GM12878 (cell line): ENCODE measurements around the gene GGT7.

Experiments used
- BRCA1 ChIP-seq: IDR thresholded peaks from 2 replicates; pipeline ENCODE4 v1.6.1; 2011; ENCODE audit warnings: low read depth, low read length, improper control_type of control experiment
- EP300 ChIP-seq, 2 experiments: fragments of 150-350 bp in 1 of 2; IDR thresholded peaks; 2 replicates each; pipeline ENCODE4 v1.6.1; 2011 to 2012; ENCODE audit warnings: low read depth in 2 of 2, low read length in 2 of 2, borderline replicate concordance in 1 of 2, improper control_type of control experiment in 1 of 2, inconsistent platforms in 1 of 2; ENCODE audit not compliant: control insufficient read depth in 1 of 2
- EZH2 ChIP-seq: IDR thresholded peaks from 2 replicates; pipeline ENCODE4 v1.6.1; 2012; ENCODE audit warnings: low read depth, mild to moderate bottlenecking, control low read depth, inconsistent platforms, low read length, borderline replicate concordance; ENCODE audit not compliant: control insufficient read depth
- GABPA ChIP-seq: IDR thresholded peaks from 2 replicates; pipeline ENCODE4 v1.6.1; 2014; ENCODE audit warnings: antibody characterized with exemption, low read depth, mild to moderate bottlenecking, inconsistent platforms
- KLF5 ChIP-seq: fragments of 450-650 bp; IDR thresholded peaks from 2 replicates; pipeline ENCODE4 v1.6.1; 2014; ENCODE audit warnings: mild to moderate bottlenecking; ENCODE audit not compliant: partially characterized antibody
- NR2C1 ChIP-seq: fragments of 450-650 bp; IDR thresholded peaks from 2 replicates; pipeline ENCODE4 v1.6.1; 2017; ENCODE audit warnings: antibody characterized with exemption, mild to moderate bottlenecking, moderate library complexity
- PAX8 ChIP-seq: fragments of 450-650 bp; IDR thresholded peaks from 2 replicates; pipeline ENCODE4 v1.6.1; 2017; ENCODE audit warnings: mild to moderate bottlenecking, moderate library complexity
- POLR2AphosphoS2 ChIP-seq: IDR thresholded peaks from 2 replicates; pipeline ENCODE4 v1.6.1; 2011; ENCODE audit warnings: low read depth, mild to moderate bottlenecking, low read length, improper control_type of control experiment, moderate library complexity
- POLR2AphosphoS5 ChIP-seq: IDR thresholded peaks from 2 replicates; pipeline ENCODE4 v1.6.1; 2011; ENCODE audit warnings: mild to moderate bottlenecking, low read length, inconsistent platforms
- RB1 ChIP-seq: fragments of 450-650 bp; formaldehyde crosslinking; IDR thresholded peaks from 2 replicates; pipeline ENCODE4 v1.6.1; 2017; ENCODE audit warnings: mild to moderate bottlenecking, borderline replicate concordance
- RFX5 ChIP-seq: IDR thresholded peaks from 2 replicates; pipeline ENCODE4 v1.6.1; 2011; ENCODE audit warnings: low read depth, low read length, improper control_type of control experiment
- TAF1 ChIP-seq: IDR thresholded peaks from 2 replicates; pipeline ENCODE4 v1.6.1; 2011; ENCODE audit warnings: mild to moderate bottlenecking, low read depth, low read length, borderline replicate concordance
- TF ChIP-seq, protein P1 (sequence below), 3 experiments: IDR thresholded peaks in 2 of 3; conservative IDR thresholded peaks in 1 of 3; 2 replicates each; pipeline ENCODE4 v1.5.1; 2011; ENCODE audit warnings: low read depth in 3 of 3, low read length in 3 of 3, mild to moderate bottlenecking in 3 of 3, control low read depth in 2 of 3, moderate library complexity in 2 of 3, inconsistent platforms in 1 of 3, mixed read lengths in 1 of 3; ENCODE audit not compliant: control insufficient read depth in 2 of 3, insufficient read depth in 1 of 3; ENCODE audit errors: extremely low read depth in 1 of 3
- TF ChIP-seq, protein P2 (sequence below): IDR thresholded peaks from 2 replicates; pipeline ENCODE4 v1.6.1; 2012; ENCODE audit warnings: mild to moderate bottlenecking, low read depth, low read length

DNA sequence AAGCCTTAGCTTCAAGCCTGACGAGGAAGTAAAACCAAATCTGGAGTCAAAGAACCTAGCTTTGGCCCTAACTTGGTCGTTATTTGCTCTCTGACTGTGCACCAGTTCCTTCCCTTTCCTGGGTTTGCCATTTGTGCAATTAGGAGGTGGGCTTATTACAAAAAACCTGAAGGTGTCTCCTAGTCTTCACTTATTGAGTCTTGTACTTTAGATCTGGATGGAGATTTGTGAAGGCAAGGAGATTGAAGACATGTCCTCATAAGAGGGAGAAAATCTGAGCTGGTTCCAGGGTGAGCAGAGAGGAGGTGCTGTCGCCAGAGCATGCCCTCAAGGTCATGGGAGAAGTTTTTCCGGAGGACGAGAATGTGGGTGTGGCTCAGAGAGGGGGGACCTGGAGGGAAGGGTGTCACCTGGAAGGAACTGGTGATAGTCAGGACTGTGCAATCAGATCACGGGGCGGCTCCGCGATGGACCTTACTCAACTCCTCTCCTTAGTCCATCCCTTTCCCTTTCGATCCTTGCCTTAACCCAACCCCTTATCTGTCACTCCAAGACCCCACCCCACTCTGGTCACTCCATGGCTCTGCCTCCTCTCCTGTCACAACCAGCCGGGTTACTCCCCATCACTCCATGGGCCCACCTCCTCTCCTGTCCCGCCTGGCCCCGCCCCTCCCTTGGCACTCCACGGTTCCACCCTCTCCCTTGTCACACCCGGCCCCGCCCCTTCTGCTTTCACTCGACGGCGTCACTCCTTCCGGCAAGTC is 3.2 kb upstream of the GGT7 start:
- TF ChIP-seq RB1: no peak
- no peak for TF ChIP-seq POLR2AphosphoS5
- no peak for TF ChIP-seq RFX5
- TF ChIP-seq POLR2AphosphoS2: no peak
- TF ChIP-seq, protein P1, sequence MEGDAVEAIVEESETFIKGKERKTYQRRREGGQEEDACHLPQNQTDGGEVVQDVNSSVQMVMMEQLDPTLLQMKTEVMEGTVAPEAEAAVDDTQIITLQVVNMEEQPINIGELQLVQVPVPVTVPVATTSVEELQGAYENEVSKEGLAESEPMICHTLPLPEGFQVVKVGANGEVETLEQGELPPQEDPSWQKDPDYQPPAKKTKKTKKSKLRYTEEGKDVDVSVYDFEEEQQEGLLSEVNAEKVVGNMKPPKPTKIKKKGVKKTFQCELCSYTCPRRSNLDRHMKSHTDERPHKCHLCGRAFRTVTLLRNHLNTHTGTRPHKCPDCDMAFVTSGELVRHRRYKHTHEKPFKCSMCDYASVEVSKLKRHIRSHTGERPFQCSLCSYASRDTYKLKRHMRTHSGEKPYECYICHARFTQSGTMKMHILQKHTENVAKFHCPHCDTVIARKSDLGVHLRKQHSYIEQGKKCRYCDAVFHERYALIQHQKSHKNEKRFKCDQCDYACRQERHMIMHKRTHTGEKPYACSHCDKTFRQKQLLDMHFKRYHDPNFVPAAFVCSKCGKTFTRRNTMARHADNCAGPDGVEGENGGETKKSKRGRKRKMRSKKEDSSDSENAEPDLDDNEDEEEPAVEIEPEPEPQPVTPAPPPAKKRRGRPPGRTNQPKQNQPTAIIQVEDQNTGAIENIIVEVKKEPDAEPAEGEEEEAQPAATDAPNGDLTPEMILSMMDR (IDR thresholded peaks at IDR 0.05 in 2 of 3, conservative IDR thresholded peaks at IDR 0.05 in 1 of 3; ENCODE audit: control insufficient read depth in 2 of 3, extremely low read depth in 1 of 3, insufficient read depth in 1 of 3, low read depth in 3 of 3, low read length in 3 of 3): peak in 1 of 3 experiments; percentile 26; a peak in 2 of 6 replicates
- TF ChIP-seq NR2C1: no peak
- TF ChIP-seq EZH2: no peak
- TF ChIP-seq PAX8: no peak
- TF ChIP-seq GABPA: no peak
- TF ChIP-seq TAF1: no peak
- TF ChIP-seq, protein P2, sequence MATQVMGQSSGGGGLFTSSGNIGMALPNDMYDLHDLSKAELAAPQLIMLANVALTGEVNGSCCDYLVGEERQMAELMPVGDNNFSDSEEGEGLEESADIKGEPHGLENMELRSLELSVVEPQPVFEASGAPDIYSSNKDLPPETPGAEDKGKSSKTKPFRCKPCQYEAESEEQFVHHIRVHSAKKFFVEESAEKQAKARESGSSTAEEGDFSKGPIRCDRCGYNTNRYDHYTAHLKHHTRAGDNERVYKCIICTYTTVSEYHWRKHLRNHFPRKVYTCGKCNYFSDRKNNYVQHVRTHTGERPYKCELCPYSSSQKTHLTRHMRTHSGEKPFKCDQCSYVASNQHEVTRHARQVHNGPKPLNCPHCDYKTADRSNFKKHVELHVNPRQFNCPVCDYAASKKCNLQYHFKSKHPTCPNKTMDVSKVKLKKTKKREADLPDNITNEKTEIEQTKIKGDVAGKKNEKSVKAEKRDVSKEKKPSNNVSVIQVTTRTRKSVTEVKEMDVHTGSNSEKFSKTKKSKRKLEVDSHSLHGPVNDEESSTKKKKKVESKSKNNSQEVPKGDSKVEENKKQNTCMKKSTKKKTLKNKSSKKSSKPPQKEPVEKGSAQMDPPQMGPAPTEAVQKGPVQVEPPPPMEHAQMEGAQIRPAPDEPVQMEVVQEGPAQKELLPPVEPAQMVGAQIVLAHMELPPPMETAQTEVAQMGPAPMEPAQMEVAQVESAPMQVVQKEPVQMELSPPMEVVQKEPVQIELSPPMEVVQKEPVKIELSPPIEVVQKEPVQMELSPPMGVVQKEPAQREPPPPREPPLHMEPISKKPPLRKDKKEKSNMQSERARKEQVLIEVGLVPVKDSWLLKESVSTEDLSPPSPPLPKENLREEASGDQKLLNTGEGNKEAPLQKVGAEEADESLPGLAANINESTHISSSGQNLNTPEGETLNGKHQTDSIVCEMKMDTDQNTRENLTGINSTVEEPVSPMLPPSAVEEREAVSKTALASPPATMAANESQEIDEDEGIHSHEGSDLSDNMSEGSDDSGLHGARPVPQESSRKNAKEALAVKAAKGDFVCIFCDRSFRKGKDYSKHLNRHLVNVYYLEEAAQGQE: no peak
- TF ChIP-seq KLF5: no peak
- TF ChIP-seq EP300 (IDR thresholded peaks at IDR 0.05; ENCODE audit: borderline replicate concordance in 1 of 2, control insufficient read depth in 1 of 2, low read depth in 2 of 2, low read length in 2 of 2): no peak
- no peak for TF ChIP-seq BRCA1
